Omental fat pad (tissue), 4 donors: Measurements from ENCODE around the gene FKBP7. TPM values are rescaled to one million over a fixed set of nuclear protein-coding genes. Genes with fewer than 3 reads are reported as not detected.
"Not testable (repeated sequence)": the region's sequence is repeated elsewhere in the genome, so short reads cannot be mapped to it uniquely, and the experiment has no call there.

ENCODE experiments used
- ATAC-seq: fragments of 150-250 bp; one replicate; pipeline ENCODE4 v1.9.1; 2016; ENCODE audit warnings: mild to moderate bottlenecking, moderate library complexity; ENCODE audit not compliant: low FRiP score
- DNase-seq: peaks from one replicate; pipeline ENCODE4 v3.0.0-alpha.2; 2019; ENCODE audit warnings: low spot score
- total RNA-seq, 4 donors: library from RNA; depleted of rRNA; stranded (reverse); fragments of >200 nt; gene quantifications; one replicate each; pipeline ENCODE4 v1.1.0, GENCODE V29; 2016
- TF ChIP-seq, protein P1 (sequence below), 3 donors: fragments of 450-650 bp; IDR thresholded peaks; one replicate each; pipeline ENCODE4 v1.5.1; 2016 to 2017; ENCODE audit warnings: antibody characterized with exemption in 3 of 3, mild to moderate bottlenecking in 3 of 3, moderate library complexity in 2 of 3

The FKBP7 gene, protein sequence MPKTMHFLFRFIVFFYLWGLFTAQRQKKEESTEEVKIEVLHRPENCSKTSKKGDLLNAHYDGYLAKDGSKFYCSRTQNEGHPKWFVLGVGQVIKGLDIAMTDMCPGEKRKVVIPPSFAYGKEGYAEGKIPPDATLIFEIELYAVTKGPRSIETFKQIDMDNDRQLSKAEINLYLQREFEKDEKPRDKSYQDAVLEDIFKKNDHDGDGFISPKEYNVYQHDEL
- total RNA-seq = 10 to 100 TPM in 3 of 4 donors, 1 to 10 TPM in 1; 6.8 to 17.5 (median 15.3) TPM

DNA sequence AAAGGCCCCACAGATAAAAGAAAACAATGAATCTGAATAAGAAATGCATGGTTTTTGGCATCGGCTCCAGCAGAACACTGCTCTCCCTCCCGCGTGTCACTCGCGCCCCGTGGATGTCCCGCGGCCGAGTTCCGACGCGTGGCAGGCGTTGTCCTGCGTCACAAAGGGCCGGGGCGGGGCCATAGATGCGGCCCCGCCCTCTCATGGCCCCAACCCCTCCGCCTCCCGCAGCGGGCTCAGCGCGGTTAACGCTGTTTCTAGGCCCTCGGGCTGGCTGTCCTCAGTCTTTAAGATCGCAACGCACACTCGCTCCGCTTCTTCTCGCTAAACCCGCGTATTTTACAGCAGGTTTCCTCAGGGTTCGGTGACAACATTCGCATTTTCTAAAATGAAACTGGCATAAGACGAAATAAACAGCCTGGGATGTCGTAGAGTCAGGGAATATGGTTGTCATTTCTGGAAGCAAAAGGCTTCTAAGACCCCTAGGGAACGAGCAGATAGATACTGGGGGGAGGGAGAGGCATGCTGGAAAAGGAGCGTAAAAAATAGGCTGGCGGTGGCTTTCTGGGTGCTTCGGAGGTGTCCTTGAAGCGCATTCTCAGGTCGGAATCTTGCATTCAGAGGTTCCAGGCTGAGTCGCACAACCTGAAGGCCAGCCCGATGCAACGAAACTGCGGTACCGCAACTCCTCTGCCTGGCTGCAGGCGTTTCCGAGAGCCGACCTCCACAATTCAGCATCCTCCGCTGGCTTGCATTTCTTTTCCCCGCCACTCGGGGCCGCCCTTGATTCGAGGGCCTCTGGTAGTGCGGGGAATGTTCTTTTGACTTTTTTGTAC, at the start of gene FKBP7:
TSS of gene FKBP7 (minus strand) at position 162 of the 836 bp plus-strand sequence. CDS start at position 61, 101 bp downstream.
- TF ChIP-seq, protein P1, sequence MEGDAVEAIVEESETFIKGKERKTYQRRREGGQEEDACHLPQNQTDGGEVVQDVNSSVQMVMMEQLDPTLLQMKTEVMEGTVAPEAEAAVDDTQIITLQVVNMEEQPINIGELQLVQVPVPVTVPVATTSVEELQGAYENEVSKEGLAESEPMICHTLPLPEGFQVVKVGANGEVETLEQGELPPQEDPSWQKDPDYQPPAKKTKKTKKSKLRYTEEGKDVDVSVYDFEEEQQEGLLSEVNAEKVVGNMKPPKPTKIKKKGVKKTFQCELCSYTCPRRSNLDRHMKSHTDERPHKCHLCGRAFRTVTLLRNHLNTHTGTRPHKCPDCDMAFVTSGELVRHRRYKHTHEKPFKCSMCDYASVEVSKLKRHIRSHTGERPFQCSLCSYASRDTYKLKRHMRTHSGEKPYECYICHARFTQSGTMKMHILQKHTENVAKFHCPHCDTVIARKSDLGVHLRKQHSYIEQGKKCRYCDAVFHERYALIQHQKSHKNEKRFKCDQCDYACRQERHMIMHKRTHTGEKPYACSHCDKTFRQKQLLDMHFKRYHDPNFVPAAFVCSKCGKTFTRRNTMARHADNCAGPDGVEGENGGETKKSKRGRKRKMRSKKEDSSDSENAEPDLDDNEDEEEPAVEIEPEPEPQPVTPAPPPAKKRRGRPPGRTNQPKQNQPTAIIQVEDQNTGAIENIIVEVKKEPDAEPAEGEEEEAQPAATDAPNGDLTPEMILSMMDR (IDR thresholded peaks at IDR 0.05) = no peak
- peak; percentile 79 for ATAC-seq

DNA sequence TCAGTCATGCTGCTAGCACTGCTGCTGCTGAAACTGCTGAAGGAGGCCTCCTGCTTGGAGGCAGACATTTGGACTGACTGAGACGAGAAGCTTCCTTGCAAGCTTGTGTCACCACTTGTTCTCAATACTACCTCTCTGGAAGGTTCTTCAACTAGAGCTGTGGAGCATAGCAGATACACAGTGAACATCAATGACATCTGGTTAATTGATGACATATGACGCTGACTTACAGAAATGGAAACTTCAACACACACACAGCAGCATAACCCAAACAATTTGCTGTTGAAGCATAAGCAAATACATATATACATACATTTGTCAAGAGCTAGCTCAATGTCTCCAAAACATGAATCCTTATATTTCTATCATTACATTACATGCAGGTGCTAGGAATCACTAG, 49.2 kb upstream of the FKBP7 start:
- TF ChIP-seq, protein P1 (IDR thresholded peaks at IDR 0.05) = no peak
- no peak for ATAC-seq
- no peak for DNase-seq

More for the DNA sequence above, at the start of gene FKBP7:
- DNase-seq = peak; percentile 66

DNA sequence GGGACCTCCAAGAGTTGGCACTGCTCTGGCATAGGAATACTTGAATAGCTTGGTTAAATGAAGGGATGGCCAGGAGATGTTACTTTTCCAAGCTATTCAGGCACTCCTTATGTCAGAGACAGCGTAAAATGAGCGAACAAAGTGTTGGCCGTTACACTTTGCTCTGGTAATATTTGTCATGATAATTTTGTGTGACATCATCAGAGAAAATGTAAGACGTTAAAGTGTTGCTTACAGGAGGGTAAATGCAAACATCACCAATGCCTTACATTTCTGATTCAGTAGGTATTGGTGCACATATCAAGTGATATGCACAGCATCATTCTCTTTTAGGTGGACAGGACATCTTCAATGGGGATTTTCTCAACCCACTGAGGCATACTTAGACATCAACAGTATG, 47.9 kb upstream of the FKBP7 start:
- ATAC-seq = no peak
- TF ChIP-seq, protein P1 (IDR thresholded peaks at IDR 0.05) = no peak
- DNase-seq = no peak

GRCh38 chr2:178525460-178525859, 47.1 kb upstream of the FKBP7 start:
- DNase-seq, ATAC-seq: not testable (repeated sequence)

DNA sequence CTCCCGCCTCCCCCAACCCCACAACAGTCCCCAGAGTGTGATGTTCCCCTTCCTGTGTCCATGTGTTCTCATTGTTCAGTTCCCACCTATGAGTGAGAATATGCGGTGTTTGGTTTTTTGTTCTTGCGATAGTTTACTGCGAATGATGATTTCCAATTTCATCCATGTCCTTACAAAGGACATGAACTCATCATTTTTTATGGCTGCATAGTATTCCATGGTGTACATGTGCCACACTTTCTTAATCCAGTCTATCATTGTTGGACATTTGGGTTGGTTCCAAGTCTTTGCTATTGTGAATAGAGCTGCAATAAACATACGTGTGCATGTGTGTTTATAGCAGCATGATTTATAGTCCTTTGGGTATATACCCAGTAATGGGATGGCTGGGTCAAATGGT, 46.6 kb upstream of the FKBP7 start:
- ATAC-seq, DNase-seq: not testable (repeated sequence)

- no peak for ATAC-seq
- no peak for DNase-seq
- TF ChIP-seq, protein P1 (IDR thresholded peaks at IDR 0.05) = no peak
These were observed 45.3 kb upstream of the FKBP7 start for GRCh38 chr2:178523596-178524134.

- DNase-seq (peak; percentile 43), ATAC-seq (peak; percentile 98)
- TF ChIP-seq, protein P1 (IDR thresholded peaks at IDR 0.05) = peak in 1 of 3 donors; percentile 12
These were observed 44.7 kb upstream of the FKBP7 start for GRCh38 chr2:178522950-178523595.
